HepG2 (cell line): Measurements from ENCODE around the gene TTF2. TPM values are rescaled to one million over a fixed set of nuclear protein-coding genes. Genes with fewer than 3 reads are reported as not detected.

ENCODE experiments used
- ATAC-seq: fragments of 200-7000 bp; cut with Tn5 transposase; 3 replicates; pipeline ENCODE4 v1.9.1; 2020; ENCODE audit warnings: mild to moderate bottlenecking, moderate library complexity
- BruUV-seq: library from RNA; stranded (reverse); fragments of 400-500 nt; replicated peaks from 2 replicates; lab custom pipeline; 2021; lab: Mats Ljungman, UMichigan
- CTCF ChIA-PET: fragments of 300-600 bp; formaldehyde crosslinking; extraction: SDS; loops from one replicate; lab custom pipeline; 2021; ENCODE audit warnings: low total read pairs, inconsistent platforms, low intra/inter-chr PET ratio; lab: Yijun Ruan, JAX
- POLR2A ChIA-PET: fragments of 350-600 bp; sonication (Branson Sonifier 250); formaldehyde crosslinking; loops from one replicate; lab custom pipeline; 2020; ENCODE audit warnings: antibody characterized with exemption, inconsistent platforms; lab: Yijun Ruan, JAX
- DNase-seq: peaks from one replicate; pipeline ENCODE4 v3.0.0-alpha.2; 2015; ENCODE audit warnings: low spot score
- FAIRE-seq: peaks from 3 replicates; lab custom pipeline; 2011; peaks lifted over from hg19 to GRCh38; lab: Jason Lieb, UNC
- H2AFZ ChIP-seq: one replicate; pipeline ENCODE4 v1.6.1; 2011; ENCODE audit warnings: low read length, inconsistent platforms
- H3K27ac ChIP-seq: fragments of 300-600 bp; 3 replicates; pipeline ENCODE4 v1.8.0; 2011; ENCODE audit warnings: mixed run types, mild to moderate bottlenecking, mixed read lengths, low read length, inconsistent platforms; ENCODE audit not compliant: insufficient read depth; ENCODE audit errors: extremely low read length
- H3K27me3 ChIP-seq, 2 experiments: fragments of 200-600 bp in 1 of 2; 2 replicates in 1 of 2; 3 replicates in 1 of 2; pipeline versions ENCODE4 v1.6.0 to v1.8.0; 2011; ENCODE audit warnings: low read length in 2 of 2, mild to moderate bottlenecking in 2 of 2, moderate library complexity in 2 of 2, inconsistent platforms in 1 of 2; ENCODE audit not compliant: insufficient read depth in 2 of 2, control insufficient read depth in 1 of 2
- H3K36me3 ChIP-seq, 2 experiments: fragments of 200-600 bp in 1 of 2; replicated peaks in 1 of 2; 2 replicates in 1 of 2; 3 replicates in 1 of 2; pipeline versions ENCODE4 v1.5.1 to v1.8.0; 2011; ENCODE audit warnings: low read length in 2 of 2, inconsistent platforms in 1 of 2; ENCODE audit not compliant: insufficient read depth in 2 of 2, control insufficient read depth in 1 of 2
- H3K4me1 ChIP-seq: 2 replicates; pipeline ENCODE4 v1.5.1; 2012; ENCODE audit warnings: low read length, inconsistent platforms; ENCODE audit not compliant: insufficient read depth
- H3K4me2 ChIP-seq: 2 replicates; pipeline ENCODE4 v1.6.0; 2011; ENCODE audit warnings: low read depth, low read length, inconsistent platforms
- H3K4me3 ChIP-seq, 3 experiments: fragments of 200-600 bp in 1 of 3; sonication (generic), shearing (Covaris generic) in 1 of 3; replicated peaks in 1 of 3; 2 replicates each; pipeline ENCODE4 v1.5.1; 2011 to 2016; ENCODE audit warnings: low read length in 3 of 3, inconsistent platforms in 2 of 3, low read depth in 2 of 3, mild to moderate bottlenecking in 2 of 3, control low read depth in 1 of 3, mixed read lengths in 1 of 3; ENCODE audit not compliant: insufficient read depth in 1 of 3
- H3K79me2 ChIP-seq: one replicate; pipeline ENCODE4 v1.6.1; 2011; ENCODE audit warnings: low read length, inconsistent platforms; ENCODE audit not compliant: insufficient read depth
- H3K9ac ChIP-seq: 2 replicates; pipeline ENCODE4 v1.6.0; 2011; ENCODE audit warnings: mild to moderate bottlenecking, low read depth, low read length, inconsistent platforms; ENCODE audit not compliant: insufficient read depth
- H3K9me3 ChIP-seq: 2 replicates; pipeline ENCODE4 v1.5.1; 2012; ENCODE audit warnings: mild to moderate bottlenecking, low read length
- H4K20me1 ChIP-seq: 2 replicates; pipeline ENCODE4 v1.6.0; 2011; ENCODE audit warnings: inconsistent platforms, mild to moderate bottlenecking, low read length, moderate library complexity; ENCODE audit not compliant: insufficient read depth
- EEA1 ChIP-seq: sonication (generic); formaldehyde crosslinking; IDR thresholded peaks from 2 replicates; pipeline ENCODE4 v1.5.1; 2020; ENCODE audit warnings: mild to moderate bottlenecking, missing genetic modification reagents, borderline replicate concordance
- HDAC6 ChIP-seq: fragments of 200-600 bp; sonication (generic); IDR thresholded peaks from 2 replicates; pipeline ENCODE4 v1.7.0; 2017; ENCODE audit warnings: mild to moderate bottlenecking, antibody characterized with exemption, low read length, low read depth
- RFX3 ChIP-seq: IDR thresholded peaks from 2 replicates; pipeline ENCODE4 v1.6.1; 2016; ENCODE audit warnings: missing biosample characterization, missing genetic modification reagents
- SP1 ChIP-seq, 2 experiments: fragments of 450-650 bp in 1 of 2; sonication (generic) in 1 of 2; formaldehyde crosslinking in 1 of 2; IDR thresholded peaks; 2 replicates each; pipeline versions ENCODE4 v1.4.0 to v1.6.1; 2016 to 2020; ENCODE audit warnings: missing genetic modification reagents in 1 of 2
- ZBTB39 ChIP-seq: sonication (generic); formaldehyde crosslinking; IDR thresholded peaks from 2 replicates; pipeline ENCODE4 v1.5.0; 2020; ENCODE audit warnings: missing genetic modification reagents
- ZNF160 ChIP-seq: sonication (generic); formaldehyde crosslinking; IDR thresholded peaks from 2 replicates; pipeline ENCODE4 v1.8.0; 2022; ENCODE audit warnings: mild to moderate bottlenecking, inconsistent platforms, missing genetic modification reagents
- ZNF256 ChIP-seq: sonication (generic); formaldehyde crosslinking; conservative IDR thresholded peaks from 2 replicates; pipeline ENCODE4 v1.4.0; 2020; ENCODE audit warnings: missing genetic modification reagents
- WGBS: methylation state at CpG from one replicate; pipeline ENCODE4 v1.1.6; 2017; ENCODE audit warnings: low lambda C conversion rate; 5-methylcytosine and 5-hydroxymethylcytosine counted together
- in situ Hi-C: cut with HindIII; loops from 2 replicates; pipeline ENCODE4 v1.10.0; 2017; ENCODE audit warnings: low pct_unique_long_range_greater_than_20kb; ENCODE audit not compliant: extremely low pct_ligation_motif_present
- intact Hi-C: fragments of 100-400 bp; cut with micrococcal nuclease; formaldehyde crosslinking; loops from one replicate; pipeline ENCODE4 v1.10.0; 2022; ENCODE audit not compliant: unreplicated experiment
- polyA plus RNA-seq, 8 experiments: library from polyadenylated mRNA; depleted of rRNA in 3 of 8; stranded (reverse) in 7 of 8; unstranded in 1 of 8; fragments of >200 nt; fragmentation: Illumina TruSeq in 4 of 8; extraction: Trizol in 4 of 8; gene quantifications; 2 replicates each; pipeline versions ENCODE4 v1.2.1 to v1.2.3, GENCODE V29; 2011 to 2016; ENCODE audit warnings: low read depth in 4 of 8, missing spikeins in 1 of 8, mixed read lengths in 1 of 8; ENCODE audit not compliant: insufficient read depth in 1 of 8
- total RNA-seq, 5 experiments: library from RNA; depleted of rRNA; stranded (reverse); fragments of >200 nt; fragmentation: Illumina TruSeq; extraction: Trizol; gene quantifications; 2 replicates each; pipeline ENCODE4 v1.2.3, GENCODE V29; 2016; ENCODE audit warnings: low read depth in 1 of 5

The TTF2 gene
- total and polyA plus RNA-seq, 2 of the 13 experiments (the other 11 are each of a cell fraction or from before 2014, with no cell fraction given) = 12.8 to 48.9 TPM

GRCh38 chr1:117135329-117135728 lies 75.2 kb downstream of the TTF2 start:
- ChIA-PET POLR2A (no interaction called here), CTCF (no interaction called here)
- Histone ChIP-seq H3K4me2 (no peak overlapping the region), H3K9me3 (no peaks in the 10 kb centered on the region), H3K79me2 (no peaks in the 10 kb centered on the region), H3K27ac (no peak overlapping the region), H3K9ac (no peak overlapping the region), H2AFZ (no peak overlapping the region), H4K20me1 (no peaks in the 10 kb centered on the region), H3K27me3 (no peaks in the 10 kb centered on the region), H3K4me3 (no peak overlapping the region), H3K4me1 (no peaks in the 10 kb centered on the region), H3K36me3 (no peaks in the 10 kb centered on the region)
- WGBS = 8% methylated on average over 2 of the region's 2 CpGs
- ATAC-seq (no peak), DNase-seq (no peak), FAIRE-seq (no peak)
- in situ Hi-C loops = loop anchor here (25.0 kb wide), 1 partner anchor 152 kb away; no protein-coding TSS in a partner anchor
- intact Hi-C loops = no loop called here
- no TSS peak for BruUV-seq
- TF ChIP-seq RFX3 (CRISPR knock-in tag) = no peak
- TF ChIP-seq SP1 (IDR thresholded peaks at IDR 0.05) = no peak
- TF ChIP-seq SP1 (CRISPR knock-in tag; IDR thresholded peaks at IDR 0.05) = no peak
- no peak for TF ChIP-seq HDAC6
- no peak for TF ChIP-seq ZNF160 (CRISPR knock-in tag)
- no peak for TF ChIP-seq ZBTB39 (CRISPR knock-in tag)
- TF ChIP-seq EEA1 (CRISPR knock-in tag) = no peak
- TF ChIP-seq ZNF256 (CRISPR knock-in tag) = no peak
